PFSK-1 (cell line): ENCODE data around the gene KCNIP3.

Source experiments
- POLR2AphosphoS5 ChIP-seq: IDR thresholded peaks from 2 replicates; pipeline ENCODE4 v1.6.1; 2012; ENCODE audit warnings: low read depth, mild to moderate bottlenecking, control low read depth, low read length, moderate library complexity
- SIN3A ChIP-seq: IDR thresholded peaks from 2 replicates; pipeline ENCODE4 v1.6.1; 2012; ENCODE audit warnings: mild to moderate bottlenecking, low read length, moderate library complexity, borderline replicate concordance; ENCODE audit not compliant: insufficient read depth

- TF ChIP-seq SIN3A (no peak), POLR2AphosphoS5 (no peak)
Measured at GRCh38 chr2:95278051-95278471, 19.1 kb upstream of the KCNIP3 start.
